Measurements from ENCODE around the gene CHD8.

The CHD8 gene

DNA sequence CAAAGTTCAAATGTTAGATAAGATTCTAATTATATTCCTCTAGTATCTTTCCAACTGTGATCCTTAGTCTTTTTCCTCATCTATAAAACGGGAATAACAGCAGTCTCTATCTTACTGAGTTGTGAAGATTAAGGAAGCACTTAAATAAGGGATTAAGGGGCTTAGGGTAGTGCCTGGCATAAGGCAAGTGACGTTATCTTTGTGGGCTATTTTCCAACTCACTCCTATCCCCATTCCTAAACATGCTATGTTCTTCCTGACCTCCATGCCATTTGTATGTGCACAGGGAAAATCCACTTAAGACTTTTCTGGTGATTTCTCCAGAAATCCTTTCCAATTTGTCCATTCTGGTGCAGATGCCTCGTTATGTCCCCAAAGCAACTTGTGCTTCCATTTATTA lies 105.4 kb downstream of the CHD8 start:
- H3K9ac ChIP-seq (ENCODE audit: low read length) = no peak overlapping the region
- no peaks in the 10 kb centered on the region for H3K27me3 ChIP-seq (ENCODE audit: low read length)
- peaks cover 37% of the 10 kb centered on the region for H3K36me3 ChIP-seq (ENCODE audit: low read length)
- no peak overlapping the region for H3K27ac ChIP-seq (ENCODE audit: low read depth, low read length)
- H3K79me2 ChIP-seq (ENCODE audit: insufficient read depth, low read length) = no peaks in the 10 kb centered on the region
- no peaks in the 10 kb centered on the region for H4K20me1 ChIP-seq (ENCODE audit: low read depth, low read length)
- no peak overlapping the region for H3K4me3 ChIP-seq (ENCODE audit: insufficient read depth, low read length, poor library complexity, severe bottlenecking)
- no peaks in the 10 kb centered on the region for H3K9me3 ChIP-seq (ENCODE audit: insufficient read depth, low read length)
- no peak overlapping the region for H2AFZ ChIP-seq (ENCODE audit: low read depth, low read length, severe bottlenecking)
- H3F3A ChIP-seq (ENCODE audit: insufficient read depth) = peaks cover 40% of the 10 kb centered on the region
- no peak overlapping the region for H3K4me2 ChIP-seq (ENCODE audit: low read depth, low read length, poor library complexity, severe bottlenecking)
- TF ChIP-seq CTCF (IDR thresholded peaks at IDR 0.05; ENCODE audit: insufficient read depth, low read length, poor library complexity, severe bottlenecking) = no peak
- no peak for TF ChIP-seq EZH2phosphoT487 (conservative IDR thresholded peaks at IDR 0.05; ENCODE audit: low read length)
- no peaks in the 10 kb centered on the region for H3K9me2 ChIP-seq (replicated peaks; ENCODE audit: insufficient read depth, low read length)

- Histone ChIP-seq H3K4me2 (ENCODE audit: low read depth, low read length, poor library complexity, severe bottlenecking) (no peak overlapping the region), H3K4me3 (ENCODE audit: insufficient read depth, low read length, poor library complexity, severe bottlenecking) (no peak overlapping the region), H3K27ac (ENCODE audit: low read depth, low read length) (no peak overlapping the region), H3K36me3 (ENCODE audit: low read length) (peaks cover 12% of the 10 kb centered on the region), H3K27me3 (ENCODE audit: low read length) (no peaks in the 10 kb centered on the region), H2AFZ (ENCODE audit: low read depth, low read length, severe bottlenecking) (no peak overlapping the region), H3F3A (ENCODE audit: insufficient read depth) (peaks cover 21% of the 10 kb centered on the region), H4K20me1 (ENCODE audit: low read depth, low read length) (no peaks in the 10 kb centered on the region), H3K9ac (ENCODE audit: low read length) (no peak overlapping the region), H3K9me2 (replicated peaks; ENCODE audit: insufficient read depth, low read length) (no peaks in the 10 kb centered on the region), H3K79me2 (ENCODE audit: insufficient read depth, low read length) (no peaks in the 10 kb centered on the region), H3K9me3 (ENCODE audit: insufficient read depth, low read length) (no peaks in the 10 kb centered on the region)
- TF ChIP-seq CTCF (IDR thresholded peaks at IDR 0.05; ENCODE audit: insufficient read depth, low read length, poor library complexity, severe bottlenecking) (no peak), EZH2phosphoT487 (conservative IDR thresholded peaks at IDR 0.05; ENCODE audit: low read length) (no peak)
These were observed 108.7 kb downstream of the CHD8 start for GRCh38 chr14:21347201-21347600.

- H3K9me2 ChIP-seq (replicated peaks; ENCODE audit: insufficient read depth, low read length) = no peaks in the 10 kb centered on the region
- no peaks in the 10 kb centered on the region for H3K9me3 ChIP-seq (ENCODE audit: insufficient read depth, low read length)
- no peaks in the 10 kb centered on the region for H3K27me3 ChIP-seq (ENCODE audit: low read length)
- peaks cover 7% of the 10 kb centered on the region; the same call in 1 of the 2 replicates for H3K36me3 ChIP-seq (ENCODE audit: low read length)
- H3K79me2 ChIP-seq (ENCODE audit: insufficient read depth, low read length) = no peaks in the 10 kb centered on the region
- TF ChIP-seq EZH2phosphoT487 (conservative IDR thresholded peaks at IDR 0.05; ENCODE audit: low read length) (no peak), CTCF (IDR thresholded peaks at IDR 0.05; ENCODE audit: insufficient read depth, low read length, poor library complexity, severe bottlenecking) (no peak)
- H3K27ac ChIP-seq (ENCODE audit: low read depth, low read length) = no peak overlapping the region
- H3K4me2 ChIP-seq (ENCODE audit: low read depth, low read length, poor library complexity, severe bottlenecking) = no peak overlapping the region
- H2AFZ ChIP-seq (ENCODE audit: low read depth, low read length, severe bottlenecking) = no peak overlapping the region
- peaks cover 15% of the 10 kb centered on the region for H3F3A ChIP-seq (ENCODE audit: insufficient read depth)
- H3K4me3 ChIP-seq (ENCODE audit: insufficient read depth, low read length, poor library complexity, severe bottlenecking) = no peak overlapping the region
- H3K9ac ChIP-seq (ENCODE audit: low read length) = no peak overlapping the region
- no peaks in the 10 kb centered on the region for H4K20me1 ChIP-seq (ENCODE audit: low read depth, low read length)
These were observed 109.3 kb downstream of the CHD8 start for GRCh38 chr14:21346532-21347135.
